ENCODE results near the gene RPL7A.
"Not testable (repeated sequence)": the region's sequence is repeated elsewhere in the genome, so short reads cannot be mapped to it uniquely, and the experiment has no call there.

Gene RPL7A

DNA sequence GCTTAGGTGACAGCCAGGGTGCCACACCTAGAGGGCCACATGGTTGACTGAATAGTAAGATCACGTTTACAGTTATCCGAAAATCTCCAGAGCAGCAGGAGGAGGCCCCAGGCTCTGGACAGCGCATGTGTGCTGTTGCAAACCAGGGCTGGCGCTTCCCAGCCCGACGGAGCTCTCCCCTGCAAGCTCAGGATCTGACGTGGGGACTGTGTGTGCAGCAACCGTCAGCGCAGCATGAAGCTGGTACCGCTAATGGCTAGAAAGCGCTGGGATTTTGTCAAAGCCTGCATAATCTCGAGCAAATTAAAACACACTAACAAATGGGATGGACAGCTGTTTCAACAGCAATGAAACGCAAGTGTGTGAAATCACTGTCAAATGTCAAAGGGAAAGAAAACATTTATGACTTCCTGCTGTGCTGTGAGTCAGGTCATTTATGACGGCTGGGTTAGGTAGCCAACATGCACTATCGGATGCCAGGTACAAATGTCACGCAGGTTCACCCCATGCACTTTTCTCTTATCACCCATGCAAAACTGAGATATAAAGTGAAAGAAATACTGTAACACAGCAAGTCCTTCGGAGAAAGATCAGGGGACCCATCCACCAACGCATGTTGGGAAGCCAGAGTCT, 20.3 kb downstream of the RPL7A start:
- DNase-seq (ENCODE audit: low read depth in 2 of 2): no peak

- DNase-seq (ENCODE audit: low read depth in 2 of 2): no peak
Observed at GRCh38 chr9:133369422-133369821, 21.4 kb downstream of the RPL7A start.

- no peak for DNase-seq (ENCODE audit: low read depth in 2 of 2)
Observed at GRCh38 chr9:133369933-133370332, 21.9 kb downstream of the RPL7A start.

- DNase-seq (ENCODE audit: low read depth in 2 of 2): no peak
Observed at GRCh38 chr9:133370685-133371084, 22.7 kb downstream of the RPL7A start.

- peak; percentile 65 to 66 for DNase-seq (ENCODE audit: low read depth in 2 of 2)
Observed at GRCh38 chr9:133371261-133371711, 23.3 kb downstream of the RPL7A start.

DNA sequence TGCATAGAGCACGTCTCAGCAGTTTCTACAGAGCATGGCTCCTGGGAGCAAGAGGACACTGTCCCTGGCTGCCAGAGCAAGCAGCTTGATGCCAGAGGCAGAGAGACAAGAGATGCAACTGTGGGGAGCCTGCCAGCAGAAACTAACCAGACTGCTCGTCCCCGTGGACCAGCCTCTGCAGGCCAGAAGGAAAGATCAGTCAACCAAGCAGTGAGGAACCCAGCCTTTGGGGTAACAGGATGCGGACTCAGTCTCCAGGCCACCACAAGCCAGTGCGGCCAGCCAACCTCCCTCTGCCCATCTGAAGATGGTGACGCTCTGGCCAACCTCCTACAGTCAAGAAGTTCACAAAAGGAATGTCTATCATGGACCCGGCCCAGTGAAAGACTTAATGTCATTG, 24.1 kb downstream of the RPL7A start:
- DNase-seq (ENCODE audit: low read depth in 2 of 2): no peak

- DNase-seq (ENCODE audit: low read depth in 2 of 2): no peak
Observed at GRCh38 chr9:133374612-133375115, 26.6 kb downstream of the RPL7A start.

DNA sequence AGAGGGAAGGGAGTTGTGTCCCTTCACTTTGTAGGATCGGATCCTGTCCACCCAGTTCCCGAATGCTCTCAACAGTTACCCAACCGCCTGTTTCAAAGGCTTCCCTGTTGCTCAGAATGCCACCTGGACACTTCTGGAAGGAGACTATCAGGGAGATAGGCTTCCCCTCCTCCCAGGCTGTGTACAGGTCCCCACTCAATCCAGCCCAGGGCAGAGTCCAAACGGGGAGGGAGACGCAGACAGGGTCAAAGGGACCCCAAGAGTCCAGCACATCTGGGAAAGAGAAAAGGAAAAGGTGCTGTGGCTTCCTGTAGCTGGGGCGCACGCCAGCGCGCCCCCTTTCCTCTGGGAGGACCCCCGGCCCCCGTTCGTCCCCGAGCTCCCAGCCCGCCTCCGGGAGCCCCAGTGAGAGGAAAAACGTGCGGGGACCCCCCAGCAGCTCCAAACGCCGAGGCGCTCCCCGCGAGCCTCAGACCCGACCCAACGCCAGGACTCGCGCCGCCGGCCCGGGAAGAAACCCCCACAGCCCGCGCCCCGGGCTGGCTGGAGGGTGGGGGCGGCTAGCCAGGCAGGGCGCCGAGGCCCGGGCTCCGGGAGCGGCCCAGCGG, 27.2 kb downstream of the RPL7A start:
- no peak for DNase-seq (ENCODE audit: low read depth in 2 of 2)

- peak; percentile 93 for DNase-seq (ENCODE audit: low read depth in 2 of 2)
Observed at GRCh38 chr9:133375724-133376654, 28.0 kb downstream of the RPL7A start, which contains the start of the genes STKLD1 and SURF4. TSS of gene STKLD1 (plus strand) at chr9:133376366. CDS start at chr9:133376474, 108 bp downstream. TSS of gene SURF4 (minus strand) at chr9:133376060. CDS start at chr9:133375969, 91 bp downstream.

GRCh38 chr9:133377280-133377679, 29.3 kb downstream of the RPL7A start:
- not testable (repeated sequence) for DNase-seq (ENCODE audit: low read depth in 2 of 2)

- no peak for DNase-seq (ENCODE audit: low read depth in 2 of 2)
Observed at GRCh38 chr9:133377721-133378216, 29.8 kb downstream of the RPL7A start.

GRCh38 chr9:133378408-133378962, 30.5 kb downstream of the RPL7A start:
- DNase-seq (ENCODE audit: low read depth in 2 of 2): no peak

GRCh38 chr9:133379153-133380086, 31.4 kb downstream of the RPL7A start:
- no peak for DNase-seq (ENCODE audit: low read depth in 2 of 2)

DNA sequence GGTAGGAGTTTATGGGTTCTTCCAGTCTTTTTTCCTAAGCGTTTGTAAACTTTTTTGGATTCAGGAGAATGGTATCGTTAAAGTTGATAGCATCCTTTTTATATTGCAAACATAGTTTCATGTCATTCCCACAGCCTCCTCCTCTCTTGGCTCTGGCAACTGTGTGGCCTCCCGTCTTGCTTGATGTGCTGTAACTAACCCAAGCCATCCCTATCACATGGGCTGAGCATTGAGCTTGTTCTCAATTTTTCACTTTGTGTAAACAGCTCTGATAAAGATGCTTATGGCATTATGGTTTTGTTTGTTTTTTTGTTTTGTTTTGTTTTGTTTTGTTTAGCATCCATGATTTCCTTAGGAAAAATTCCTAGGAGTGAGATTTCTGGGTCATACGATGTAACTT, 32.7 kb downstream of the RPL7A start:
- DNase-seq (ENCODE audit: low read depth in 2 of 2): no peak

GRCh38 chr9:133382507-133383141, 34.6 kb downstream of the RPL7A start:
- DNase-seq (ENCODE audit: low read depth in 2 of 2): no peak

GRCh38 chr9:133383438-133383837, 35.4 kb downstream of the RPL7A start:
- DNase-seq (ENCODE audit: low read depth in 2 of 2): no peak

- DNase-seq (ENCODE audit: low read depth in 2 of 2): no peak
Observed at GRCh38 chr9:133384736-133385321, 36.8 kb downstream of the RPL7A start.

DNA sequence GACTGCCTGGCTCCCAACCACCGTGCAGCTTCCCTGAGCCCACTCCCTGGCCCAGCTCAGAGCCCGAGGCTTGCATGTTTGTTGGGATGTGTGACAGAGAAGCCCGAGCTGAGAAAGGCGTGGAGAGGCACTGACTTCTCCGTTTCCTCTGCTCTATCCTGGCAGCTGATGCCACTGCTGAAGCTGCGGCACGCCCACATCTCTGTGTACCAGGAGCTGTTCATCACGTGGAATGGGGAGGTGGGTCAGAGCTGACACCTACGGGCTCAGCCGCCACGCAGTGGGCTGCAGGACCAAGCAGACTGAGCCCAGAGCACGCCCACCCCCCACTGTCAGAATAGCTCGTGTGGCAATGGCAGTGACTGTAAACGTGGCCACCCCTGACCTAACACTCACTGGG, 37.4 kb downstream of the RPL7A start:
- DNase-seq (ENCODE audit: low read depth in 2 of 2): no peak

- DNase-seq (ENCODE audit: low read depth in 2 of 2): no peak
Observed at GRCh38 chr9:133386338-133386737, 38.3 kb downstream of the RPL7A start.

DNA sequence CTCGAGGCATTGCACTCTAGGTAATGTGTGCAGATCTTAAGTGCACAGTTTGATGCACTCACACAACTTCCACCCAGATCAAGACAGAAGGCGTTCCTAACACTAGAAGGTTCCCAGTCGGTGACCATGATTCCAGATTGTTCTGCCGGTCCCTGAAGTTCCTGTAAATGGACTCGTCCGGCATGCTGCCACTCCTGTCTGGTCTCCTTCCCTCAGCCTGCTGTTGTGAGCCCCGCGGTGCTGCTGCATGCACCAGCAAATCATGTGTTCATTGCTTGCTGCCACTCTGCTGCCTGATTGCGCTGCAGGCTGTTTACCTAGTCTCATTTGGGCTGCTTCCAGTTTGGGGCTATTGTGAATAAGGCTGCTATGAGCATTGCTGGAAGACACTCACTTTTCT, 39.7 kb downstream of the RPL7A start:
- no peak for DNase-seq (ENCODE audit: low read depth in 2 of 2)

All from activated CD4-positive, alpha-beta T cell treated with anti-CD3 and anti-CD28 coated beads for 24 hours (primary cell).